GM12891 (cell line): ENCODE data around the gene GAS7.

Experiments used
- POLR2A ChIP-seq: IDR thresholded peaks from 2 replicates; pipeline ENCODE4 v1.6.1; 2011; ENCODE audit warnings: low read depth, low read length, control low read depth
- POLR2AphosphoS5 ChIP-seq: IDR thresholded peaks from 2 replicates; pipeline ENCODE4 v1.6.1; 2011; ENCODE audit warnings: low read depth, low read length, control low read depth
- TAF1 ChIP-seq: IDR thresholded peaks from 2 replicates; pipeline ENCODE4 v1.6.1; 2011; ENCODE audit warnings: low read depth, low read length, control low read depth

GRCh38 chr17:9944704-9945103 is 253.7 kb downstream of the GAS7 start:
- no peak for TF ChIP-seq POLR2A
- TF ChIP-seq POLR2AphosphoS5, result no peak
- no peak for TF ChIP-seq TAF1
